GM12878 (cell line): ENCODE results near the gene MGP. TPM values are rescaled to one million over a fixed set of nuclear protein-coding genes. Genes with fewer than 3 reads are reported as not detected.

Experiments used
- ATAC-seq: fragments of 200-7000 bp; cut with Tn5 transposase; 3 replicates; pipeline ENCODE4 v1.9.1; 2020; ENCODE audit warnings: mild to moderate bottlenecking, moderate library complexity
- BruUV-seq: library from RNA; stranded (reverse); fragments of 400-500 nt; replicated peaks from 2 replicates; lab custom pipeline; 2021; lab: Mats Ljungman, UMichigan
- CTCF ChIA-PET: fragments of 300-600 bp; sonication (Branson Sonifier 250); formaldehyde crosslinking; extraction: SDS; loops from one replicate; lab custom pipeline; 2021; ENCODE audit warnings: inconsistent platforms; lab: Yijun Ruan, JAX
- POLR2A ChIA-PET: fragments of 350-600 bp; formaldehyde crosslinking; extraction: SDS; loops from one replicate; lab custom pipeline; 2021; ENCODE audit warnings: inconsistent platforms; lab: Charles Lee
- RAD21 ChIA-PET: fragments of 300-600 bp; sonication (Branson Sonifier 250); formaldehyde crosslinking; loops from one replicate; lab custom pipeline; 2023; ENCODE audit warnings: antibody characterized with exemption; ENCODE audit not compliant: unreplicated experiment; lab: Charles Lee
- SMC1A ChIA-PET: fragments of 300-600 bp; sonication (Branson Sonifier 250); formaldehyde crosslinking; loops from one replicate; lab custom pipeline; 2023; ENCODE audit not compliant: unreplicated experiment, uncharacterized antibody; lab: Charles Lee
- DNase-seq: peaks from one replicate; pipeline ENCODE4 v3.0.0-alpha.2; 2011; ENCODE audit warnings: low read depth, low spot score
- FAIRE-seq: peaks from 3 replicates; lab custom pipeline; 2011; peaks lifted over from hg19 to GRCh38; lab: Jason Lieb, UNC
- H2AFZ ChIP-seq: 2 replicates; pipeline ENCODE4 v1.6.0; 2011; ENCODE audit warnings: low read depth, low read length, control low read depth; ENCODE audit not compliant: control insufficient read depth
- H3K27ac ChIP-seq: 2 replicates; pipeline ENCODE4 v1.5.1; 2011; ENCODE audit warnings: control low read depth; ENCODE audit not compliant: control insufficient read depth, insufficient read depth
- H3K27me3 ChIP-seq, 2 experiments: replicated peaks in 1 of 2; 2 replicates each; pipeline versions ENCODE4 v1.6.0 to v1.6.1; 2011; ENCODE audit warnings: low read length in 1 of 2; ENCODE audit not compliant: control insufficient read depth in 2 of 2, insufficient read depth in 2 of 2
- H3K36me3 ChIP-seq, 2 experiments: 2 replicates each; pipeline ENCODE4 v1.5.1; 2011; ENCODE audit warnings: low read length in 1 of 2; ENCODE audit not compliant: control insufficient read depth in 2 of 2, insufficient read depth in 2 of 2
- H3K4me1 ChIP-seq: 2 replicates; pipeline ENCODE4 v1.6.1; 2011; ENCODE audit warnings: mild to moderate bottlenecking, low read length, moderate library complexity, mixed read lengths; ENCODE audit not compliant: control insufficient read depth, insufficient read depth
- H3K4me2 ChIP-seq: 2 replicates; pipeline ENCODE4 v1.6.0; 2011; ENCODE audit warnings: control low read depth; ENCODE audit not compliant: control insufficient read depth, insufficient read depth
- H3K4me3 ChIP-seq: fragments of 200-600 bp; sonication (generic); 2 replicates; pipeline ENCODE4 v1.5.1; 2016
- H3K79me2 ChIP-seq: 2 replicates; pipeline ENCODE4 v1.6.0; 2011; ENCODE audit warnings: low read length; ENCODE audit not compliant: control insufficient read depth, insufficient read depth
- H3K9ac ChIP-seq: 2 replicates; pipeline ENCODE4 v1.8.0; 2011; ENCODE audit warnings: low read length, control low read depth, mixed read lengths; ENCODE audit not compliant: control insufficient read depth, insufficient read depth
- H3K9me3 ChIP-seq: replicated peaks from 3 replicates; pipeline ENCODE4 v1.5.1; 2011; ENCODE audit warnings: mild to moderate bottlenecking, low read length; ENCODE audit not compliant: control insufficient read depth, insufficient read depth
- H4K20me1 ChIP-seq: 2 replicates; pipeline ENCODE4 v1.6.0; 2011; ENCODE audit not compliant: control insufficient read depth, insufficient read depth
- BACH1 ChIP-seq: fragments of 450-650 bp; IDR thresholded peaks from 2 replicates; pipeline ENCODE4 v1.6.1; 2017; ENCODE audit warnings: mild to moderate bottlenecking, borderline replicate concordance
- CBX5 ChIP-seq: sonication (generic); IDR thresholded peaks from 2 replicates; pipeline ENCODE4 v1.6.1; 2016; ENCODE audit warnings: low read depth, moderate library complexity, mild to moderate bottlenecking, inconsistent platforms
- EED ChIP-seq: sonication (generic); IDR thresholded peaks from 2 replicates; pipeline ENCODE4 v1.6.1; 2016; ENCODE audit warnings: antibody characterized with exemption, low read depth
- EGR1 ChIP-seq, 2 experiments: IDR thresholded peaks; 1 replicate in 1 of 2; 2 replicates in 1 of 2; pipeline ENCODE4 v1.6.1; 2011 to 2012; ENCODE audit warnings: low read depth in 2 of 2, low read length in 2 of 2, borderline replicate concordance in 1 of 2, mild to moderate bottlenecking in 1 of 2, moderate library complexity in 1 of 2
- FOXM1 ChIP-seq: IDR thresholded peaks from 2 replicates; pipeline ENCODE4 v1.6.1; 2012; ENCODE audit warnings: low read depth, mild to moderate bottlenecking, inconsistent platforms, low read length, moderate library complexity
- RAD21 ChIP-seq: IDR thresholded peaks from 2 replicates; pipeline ENCODE4 v1.6.1; 2011; ENCODE audit warnings: mild to moderate bottlenecking, low read depth, low read length, moderate library complexity; ENCODE audit not compliant: insufficient read depth
- SIN3A ChIP-seq: IDR thresholded peaks from 2 replicates; pipeline ENCODE4 v1.6.1; 2012; ENCODE audit warnings: low read depth, low read length, improper control_type of control experiment
- SMARCA5 ChIP-seq: fragments of 450-650 bp; IDR thresholded peaks from 2 replicates; pipeline ENCODE4 v1.6.1; 2017; ENCODE audit warnings: mild to moderate bottlenecking
- WRNIP1 ChIP-seq: IDR thresholded peaks from 2 replicates; pipeline ENCODE4 v1.6.1; 2011; ENCODE audit warnings: low read depth, low read length, improper control_type of control experiment, borderline replicate concordance
- in situ Hi-C: fragments of 300-500 bp; cut with MboI; formaldehyde crosslinking; loops from 9 replicates; pipeline ENCODE4 v1.14.3; 2018; ENCODE audit warnings: mixed read lengths
- intact Hi-C: fragments of 100-400 bp; cut with micrococcal nuclease; formaldehyde crosslinking; loops from one replicate; pipeline ENCODE4 v1.14.2; 2022; ENCODE audit not compliant: unreplicated experiment
- polyA plus RNA-seq, 11 experiments: library from polyadenylated mRNA; depleted of rRNA in 4 of 11; unstranded in 6 of 11; stranded (reverse) in 5 of 11; fragments of >200 nt; fragmentation: Nextera tagmentation in 4 of 11; fragmentation: Illumina TruSeq in 1 of 11; extraction: Ambion mirVana in 4 of 11; extraction: Trizol in 1 of 11; gene quantifications; 1 replicate in 1 of 11; 2 replicates in 10 of 11; pipeline versions ENCODE4 v1.2.1 to v1.2.3, GENCODE V29; 2011 to 2016; ENCODE audit warnings: inconsistent platforms in 2 of 11, missing spikeins in 2 of 11, low read depth in 1 of 11
- total RNA-seq, 4 experiments: library from RNA; depleted of rRNA in 3 of 4; stranded (reverse); fragments of >200 nt in 3 of 4; fragmentation: Illumina TruSeq in 1 of 4; extraction: Trizol in 1 of 4; gene quantifications; 2 replicates each; pipeline versions ENCODE4 v1.2.1 to v1.2.3, GENCODE V29; 2013 to 2021
- TF ChIP-seq, protein P1 (sequence below): fragments of 450-650 bp; formaldehyde crosslinking; IDR thresholded peaks from 2 replicates; pipeline ENCODE4 v1.4.0; 2022; ENCODE audit warnings: mild to moderate bottlenecking, moderate library complexity
- TF ChIP-seq, protein P2 (sequence below): fragments of 450-650 bp; IDR thresholded peaks from 2 replicates; pipeline ENCODE4 v1.6.1; 2016; ENCODE audit warnings: mild to moderate bottlenecking
- TF ChIP-seq, protein P3 (sequence below): fragments of 450-650 bp; IDR thresholded peaks from 2 replicates; pipeline ENCODE4 v1.6.1; 2017; ENCODE audit warnings: low read depth, mild to moderate bottlenecking, moderate library complexity
- TF ChIP-seq, protein P4 (sequence below): fragments of 450-650 bp; IDR thresholded peaks from 2 replicates; pipeline ENCODE4 v1.6.1; 2017; ENCODE audit warnings: borderline replicate concordance

Gene MGP
- total and polyA plus RNA-seq, 10 of the 15 experiments (the other 5 are each of a cell fraction or from before 2014, with no cell fraction given): 0.21 to 1.2 TPM; not detected in 8

DNA sequence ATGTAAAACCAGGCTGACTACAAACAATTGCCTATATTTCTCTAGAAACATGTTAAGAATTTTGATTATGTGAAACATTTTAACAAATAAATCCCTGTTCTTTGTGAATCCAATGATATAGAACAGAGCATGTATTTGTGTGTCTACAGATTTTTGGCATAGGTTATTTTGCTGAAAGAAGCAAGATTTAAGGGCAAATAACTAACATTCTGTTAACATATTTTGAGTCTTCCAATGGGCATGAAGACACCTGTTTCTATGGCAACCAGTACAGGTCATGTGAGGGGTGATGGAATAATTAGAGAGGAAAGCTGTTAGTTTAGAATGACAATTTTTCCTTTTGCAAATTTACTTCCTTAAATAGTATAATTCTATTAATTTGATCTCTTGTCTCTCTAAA is 51.1 kb downstream of the MGP start:
- in situ Hi-C loops (no loop called here), intact Hi-C loops (no loop called here)
- POLR2A ChIA-PET: no interaction called here
- CTCF ChIA-PET: interaction anchor here (2.2 kb wide), 1 partner anchor 12 kb away, joined by 6 read pairs; no protein-coding TSS in a partner anchor
- Histone ChIP-seq H3K4me1 (no peaks in the 10 kb centered on the region), H3K9ac (no peak overlapping the region), H2AFZ (no peak overlapping the region), H3K79me2 (no peaks in the 10 kb centered on the region), H4K20me1 (no peaks in the 10 kb centered on the region), H3K27ac (no peak overlapping the region), H3K36me3 (no peaks in the 10 kb centered on the region), H3K27me3 (no peaks in the 10 kb centered on the region; a peak in 1 of 4 replicates), H3K4me2 (no peak overlapping the region), H3K9me3 (no peaks in the 10 kb centered on the region), H3K4me3 (no peak overlapping the region)
- RAD21 ChIA-PET: no interaction called here
- SMC1A ChIA-PET: interaction anchor here (1.0 kb wide), 2 partner anchors 9 to 49 kb away, joined by 3 read pairs; no protein-coding TSS in a partner anchor
- no peak for ATAC-seq
- no peak for TF ChIP-seq EED
- TF ChIP-seq, protein P1, sequence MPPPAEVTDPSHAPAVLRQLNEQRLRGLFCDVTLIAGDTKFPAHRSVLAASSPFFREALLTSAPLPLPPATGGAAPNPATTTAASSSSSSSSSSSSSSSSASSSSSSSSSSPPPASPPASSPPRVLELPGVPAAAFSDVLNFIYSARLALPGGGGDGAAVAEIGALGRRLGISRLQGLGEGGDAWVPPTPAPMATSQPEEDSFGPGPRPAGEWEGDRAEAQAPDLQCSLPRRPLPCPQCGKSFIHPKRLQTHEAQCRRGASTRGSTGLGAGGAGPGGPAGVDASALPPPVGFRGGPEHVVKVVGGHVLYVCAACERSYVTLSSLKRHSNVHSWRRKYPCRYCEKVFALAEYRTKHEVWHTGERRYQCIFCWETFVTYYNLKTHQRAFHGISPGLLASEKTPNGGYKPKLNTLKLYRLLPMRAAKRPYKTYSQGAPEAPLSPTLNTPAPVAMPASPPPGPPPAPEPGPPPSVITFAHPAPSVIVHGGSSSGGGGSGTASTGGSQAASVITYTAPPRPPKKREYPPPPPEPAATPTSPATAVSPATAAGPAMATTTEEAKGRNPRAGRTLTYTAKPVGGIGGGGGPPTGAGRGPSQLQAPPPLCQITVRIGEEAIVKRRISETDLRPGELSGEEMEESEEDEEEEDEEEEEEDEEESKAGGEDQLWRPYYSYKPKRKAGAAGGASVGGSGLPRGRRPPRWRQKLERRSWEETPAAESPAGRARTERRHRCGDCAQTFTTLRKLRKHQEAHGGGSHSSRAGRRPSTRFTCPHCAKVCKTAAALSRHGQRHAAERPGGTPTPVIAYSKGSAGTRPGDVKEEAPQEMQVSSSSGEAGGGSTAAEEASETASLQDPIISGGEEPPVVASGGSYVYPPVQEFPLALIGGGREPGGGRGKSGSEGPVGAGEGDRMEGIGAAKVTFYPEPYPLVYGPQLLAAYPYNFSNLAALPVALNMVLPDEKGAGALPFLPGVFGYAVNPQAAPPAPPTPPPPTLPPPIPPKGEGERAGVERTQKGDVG: no peak
- no peak for TF ChIP-seq SMARCA5
- TF ChIP-seq, protein P2, sequence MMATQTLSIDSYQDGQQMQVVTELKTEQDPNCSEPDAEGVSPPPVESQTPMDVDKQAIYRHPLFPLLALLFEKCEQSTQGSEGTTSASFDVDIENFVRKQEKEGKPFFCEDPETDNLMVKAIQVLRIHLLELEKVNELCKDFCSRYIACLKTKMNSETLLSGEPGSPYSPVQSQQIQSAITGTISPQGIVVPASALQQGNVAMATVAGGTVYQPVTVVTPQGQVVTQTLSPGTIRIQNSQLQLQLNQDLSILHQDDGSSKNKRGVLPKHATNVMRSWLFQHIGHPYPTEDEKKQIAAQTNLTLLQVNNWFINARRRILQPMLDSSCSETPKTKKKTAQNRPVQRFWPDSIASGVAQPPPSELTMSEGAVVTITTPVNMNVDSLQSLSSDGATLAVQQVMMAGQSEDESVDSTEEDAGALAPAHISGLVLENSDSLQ: no peak
- TF ChIP-seq, protein P3, sequence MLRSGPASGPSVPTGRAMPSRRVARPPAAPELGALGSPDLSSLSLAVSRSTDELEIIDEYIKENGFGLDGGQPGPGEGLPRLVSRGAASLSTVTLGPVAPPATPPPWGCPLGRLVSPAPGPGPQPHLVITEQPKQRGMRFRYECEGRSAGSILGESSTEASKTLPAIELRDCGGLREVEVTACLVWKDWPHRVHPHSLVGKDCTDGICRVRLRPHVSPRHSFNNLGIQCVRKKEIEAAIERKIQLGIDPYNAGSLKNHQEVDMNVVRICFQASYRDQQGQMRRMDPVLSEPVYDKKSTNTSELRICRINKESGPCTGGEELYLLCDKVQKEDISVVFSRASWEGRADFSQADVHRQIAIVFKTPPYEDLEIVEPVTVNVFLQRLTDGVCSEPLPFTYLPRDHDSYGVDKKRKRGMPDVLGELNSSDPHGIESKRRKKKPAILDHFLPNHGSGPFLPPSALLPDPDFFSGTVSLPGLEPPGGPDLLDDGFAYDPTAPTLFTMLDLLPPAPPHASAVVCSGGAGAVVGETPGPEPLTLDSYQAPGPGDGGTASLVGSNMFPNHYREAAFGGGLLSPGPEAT: no peak
- TF ChIP-seq CBX5: no peak
- no peak for TF ChIP-seq SIN3A
- TF ChIP-seq WRNIP1: no peak
- TF ChIP-seq RAD21: no peak
- TF ChIP-seq, protein P4, sequence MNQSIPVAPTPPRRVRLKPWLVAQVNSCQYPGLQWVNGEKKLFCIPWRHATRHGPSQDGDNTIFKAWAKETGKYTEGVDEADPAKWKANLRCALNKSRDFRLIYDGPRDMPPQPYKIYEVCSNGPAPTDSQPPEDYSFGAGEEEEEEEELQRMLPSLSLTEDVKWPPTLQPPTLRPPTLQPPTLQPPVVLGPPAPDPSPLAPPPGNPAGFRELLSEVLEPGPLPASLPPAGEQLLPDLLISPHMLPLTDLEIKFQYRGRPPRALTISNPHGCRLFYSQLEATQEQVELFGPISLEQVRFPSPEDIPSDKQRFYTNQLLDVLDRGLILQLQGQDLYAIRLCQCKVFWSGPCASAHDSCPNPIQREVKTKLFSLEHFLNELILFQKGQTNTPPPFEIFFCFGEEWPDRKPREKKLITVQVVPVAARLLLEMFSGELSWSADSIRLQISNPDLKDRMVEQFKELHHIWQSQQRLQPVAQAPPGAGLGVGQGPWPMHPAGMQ: no peak
- no peak for TF ChIP-seq EGR1 (IDR thresholded peaks at IDR 0.05; ENCODE audit: borderline replicate concordance in 1 of 2, low read depth in 2 of 2, low read length in 2 of 2)
- no peak for TF ChIP-seq BACH1
- TF ChIP-seq FOXM1: no peak
- no peak for FAIRE-seq
- no TSS peak for BruUV-seq
- no peak for DNase-seq
